Gastroesophageal sphincter (tissue), 3 donors: ENCODE results near the gene FLG.

Experiments used
- CTCF ChIP-seq, 4 experiments: fragments of 200-600 bp in 2 of 4; fragments of 450-650 bp in 2 of 4; sonication (generic) in 1 of 4; IDR thresholded peaks; one replicate each; pipeline ENCODE4 v1.5.1; 2017 to 2019; ENCODE audit warnings: antibody characterized with exemption in 4 of 4, mild to moderate bottlenecking in 2 of 4, moderate library complexity in 2 of 4
- POLR2A ChIP-seq, 2 donors: fragments of 450-650 bp; IDR thresholded peaks; one replicate each; pipeline ENCODE4 v1.6.1; 2017; ENCODE audit warnings: antibody characterized with exemption in 2 of 2, mild to moderate bottlenecking in 2 of 2, moderate library complexity in 1 of 2
- POLR2AphosphoS5 ChIP-seq: sonication (generic); formaldehyde crosslinking; IDR thresholded peaks from one replicate; pipeline ENCODE4 v1.6.1; 2017; ENCODE audit warnings: antibody characterized with exemption

DNA sequence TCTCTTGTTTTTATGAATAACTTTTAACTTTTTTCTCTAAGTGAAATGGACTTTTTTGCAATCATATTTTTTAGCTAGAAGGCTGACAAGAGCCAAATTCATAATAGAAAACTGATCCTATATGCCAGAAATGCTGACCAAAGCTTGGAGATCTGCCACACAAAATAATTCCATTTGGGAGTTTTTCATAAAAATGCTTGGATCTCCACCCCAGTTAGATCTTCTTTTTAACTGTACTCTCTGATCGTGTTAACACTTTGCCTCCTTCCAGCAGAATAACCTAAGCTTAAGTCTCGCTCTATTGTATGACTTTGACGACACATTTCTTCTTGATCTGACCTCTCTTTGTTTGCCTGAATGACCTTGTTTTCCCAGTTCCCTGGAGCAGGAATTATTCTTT lies 18.0 kb upstream of the FLG start:
- TF ChIP-seq POLR2A (IDR thresholded peaks at IDR 0.05) (no peak), CTCF (IDR thresholded peaks at IDR 0.05) (no peak), POLR2AphosphoS5 (no peak)
